GM23338 (cell line): ENCODE measurements around the gene GLP1R.

ENCODE experiments used
- CREB1 ChIP-seq: fragments of 250-450 bp; sonication (Bioruptor Pico); IDR thresholded peaks from 2 replicates; pipeline ENCODE4 v1.5.0; 2020; ENCODE audit warnings: low read depth, mild to moderate bottlenecking, moderate library complexity
- CTCF ChIP-seq, 2 experiments: fragments of 200-600 bp in 1 of 2; sonication (generic) in 1 of 2; conservative IDR thresholded peaks; 2 replicates each; pipeline versions ENCODE4 v1.5.1 to v1.6.1; 2016 to 2017; ENCODE audit warnings: antibody characterized with exemption in 2 of 2, low read depth in 2 of 2, mild to moderate bottlenecking in 2 of 2, moderate library complexity in 1 of 2
- EZH2 ChIP-seq: fragments of 200-600 bp; sonication (generic); IDR thresholded peaks from one replicate; pipeline ENCODE4 v1.8.0; 2017; ENCODE audit warnings: antibody characterized with exemption, mild to moderate bottlenecking, low read depth; ENCODE audit not compliant: unreplicated experiment
- EZH2phosphoT487 ChIP-seq: fragments of 200-600 bp; sonication (generic); IDR thresholded peaks from one replicate; pipeline ENCODE4 v1.8.1; 2018; ENCODE audit warnings: antibody characterized with exemption; ENCODE audit not compliant: unreplicated experiment
- POLR2AphosphoS5 ChIP-seq: IDR thresholded peaks from 2 replicates; pipeline ENCODE4 v1.6.1; 2016; ENCODE audit warnings: antibody characterized with exemption, low read depth

GRCh38 chr6:39053016-39053624, 4.5 kb downstream of the GLP1R start:
- TF ChIP-seq CTCF (conservative IDR thresholded peaks at IDR 0.05; ENCODE audit: low read depth in 2 of 2) (no peak), EZH2phosphoT487 (no peak), POLR2AphosphoS5 (no peak), EZH2 (no peak), CREB1 (CRISPR knock-in tag) (no peak)
